ENCODE measurements around the gene SEC16A.

The SEC16A gene

DNA sequence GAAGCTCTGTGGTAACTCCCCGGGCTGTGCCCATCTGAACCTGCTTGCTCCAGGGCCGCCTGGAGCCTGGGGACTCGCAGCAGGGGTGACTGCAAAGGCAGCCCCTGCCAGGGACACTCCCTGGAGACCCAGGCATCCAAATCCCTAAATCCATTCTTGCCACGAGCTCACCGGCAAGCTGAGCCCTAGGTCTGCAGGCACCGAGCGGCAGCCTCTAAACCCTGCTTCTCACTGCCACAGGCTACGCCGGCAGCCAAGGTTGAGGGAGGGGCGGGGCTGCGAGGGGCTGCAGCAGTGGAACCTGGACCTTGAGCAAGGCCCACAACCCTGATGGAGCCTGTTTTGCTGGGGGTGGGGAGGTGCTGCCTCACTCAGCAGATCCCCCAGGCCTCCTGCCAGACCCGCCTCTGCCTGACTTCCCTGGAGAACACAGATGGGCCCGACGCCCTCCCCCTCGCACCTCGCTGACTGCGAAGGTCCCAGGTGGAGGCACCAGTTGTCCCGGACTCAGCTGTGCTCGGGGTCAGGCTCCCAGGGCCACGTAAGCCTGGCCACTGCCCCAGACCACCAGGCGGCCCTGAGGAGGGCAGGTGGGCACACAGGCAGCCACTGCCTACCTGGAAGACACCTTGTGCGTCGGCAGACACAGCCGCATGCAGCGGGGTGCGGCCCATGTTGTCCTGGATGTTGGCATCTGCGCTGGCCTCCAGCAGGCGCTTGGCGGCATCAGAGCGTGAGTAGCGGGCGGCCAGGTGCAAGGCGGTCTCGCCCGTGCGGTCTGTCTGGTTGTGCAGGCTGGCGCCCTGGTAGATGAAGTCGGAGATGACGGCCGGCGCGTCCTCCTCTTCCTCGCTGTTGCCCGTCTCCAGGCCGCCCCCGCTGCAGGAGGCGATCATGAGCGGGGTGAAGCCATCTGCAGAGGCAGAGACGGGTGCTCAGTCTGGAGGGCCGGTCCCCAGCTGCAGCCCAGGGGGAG, 17.4 kb upstream of the SEC16A start:
- no peak for DNase-seq

DNA sequence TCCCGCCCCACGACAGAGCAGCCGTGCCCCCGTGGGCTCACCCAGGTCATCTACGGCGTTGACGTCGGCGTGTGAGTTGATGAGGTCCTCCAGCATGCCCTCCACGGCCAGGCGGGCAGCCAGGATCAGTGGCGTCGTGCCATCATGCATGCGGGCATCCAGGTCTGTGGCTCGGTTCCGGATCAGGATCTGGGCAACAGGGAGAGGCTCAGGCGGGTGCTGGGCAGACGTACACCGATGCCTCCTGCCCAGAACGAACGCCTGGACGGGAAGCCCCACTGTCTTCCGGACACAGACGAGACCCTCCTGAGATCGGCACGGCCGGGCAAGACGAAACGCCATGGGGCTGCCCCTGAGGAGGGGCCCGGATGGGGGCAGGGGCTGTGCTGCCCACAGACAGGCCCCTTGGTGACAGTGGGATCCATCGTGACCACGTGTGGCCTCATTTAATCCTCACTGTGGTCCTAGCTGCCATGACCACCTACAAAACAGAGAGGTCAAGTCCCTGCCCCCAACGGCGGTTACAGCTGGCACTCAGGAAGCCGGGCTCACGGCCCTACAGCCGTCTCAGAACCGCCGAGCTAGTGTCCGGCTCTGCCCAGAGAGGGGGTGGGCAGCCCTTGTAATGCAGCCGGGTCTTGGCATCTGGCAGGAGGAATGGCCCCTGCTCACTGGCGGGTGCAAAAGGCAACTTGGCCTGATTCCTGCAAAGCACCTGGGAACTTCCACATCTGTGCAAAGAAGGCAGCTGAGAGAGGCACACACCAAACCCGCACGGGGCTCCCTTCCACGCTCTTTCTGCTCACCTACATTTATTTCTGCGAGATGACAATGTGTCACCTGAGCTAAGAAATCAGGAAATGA, 16.5 kb upstream of the SEC16A start:
- DNase-seq: no peak

DNA sequence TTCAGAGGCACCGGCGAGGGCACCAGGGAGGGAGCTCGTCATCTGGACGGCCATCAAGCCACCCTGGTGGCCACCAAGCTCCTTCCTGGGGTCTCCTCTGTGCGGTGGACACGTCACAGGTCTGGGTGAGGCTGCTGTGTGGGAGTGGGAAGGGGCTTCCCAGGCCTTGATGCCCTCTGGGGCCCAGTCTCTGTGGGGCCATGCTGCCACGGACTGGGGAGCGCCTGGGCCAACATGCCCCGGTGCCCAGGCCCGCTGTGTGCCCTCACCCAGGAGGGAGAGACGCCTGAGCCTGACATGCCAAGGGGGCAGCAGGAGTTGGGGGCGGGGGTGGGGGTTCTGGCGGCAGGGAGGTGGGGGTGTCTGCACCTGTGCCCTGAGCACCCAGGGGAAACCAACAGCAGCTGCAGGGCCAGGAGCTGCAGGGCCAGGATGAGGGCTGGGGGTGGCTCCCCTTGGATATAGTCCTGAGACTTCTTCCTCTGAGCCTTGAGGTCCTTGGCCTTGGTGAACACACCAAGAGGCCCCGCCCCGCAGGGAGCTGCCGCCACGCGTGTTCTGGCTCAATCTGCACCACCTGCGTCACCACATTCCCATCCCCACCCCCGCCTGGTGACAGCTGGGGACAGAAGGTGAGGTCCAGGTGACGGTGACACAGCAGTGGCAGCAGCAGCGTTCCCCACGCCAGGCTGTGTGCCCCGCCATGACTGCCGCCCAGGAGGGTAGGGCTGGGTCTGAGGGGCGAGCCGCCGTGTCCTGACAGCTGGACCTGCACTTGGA, 15.3 kb upstream of the SEC16A start:
- no peak for DNase-seq

DNA sequence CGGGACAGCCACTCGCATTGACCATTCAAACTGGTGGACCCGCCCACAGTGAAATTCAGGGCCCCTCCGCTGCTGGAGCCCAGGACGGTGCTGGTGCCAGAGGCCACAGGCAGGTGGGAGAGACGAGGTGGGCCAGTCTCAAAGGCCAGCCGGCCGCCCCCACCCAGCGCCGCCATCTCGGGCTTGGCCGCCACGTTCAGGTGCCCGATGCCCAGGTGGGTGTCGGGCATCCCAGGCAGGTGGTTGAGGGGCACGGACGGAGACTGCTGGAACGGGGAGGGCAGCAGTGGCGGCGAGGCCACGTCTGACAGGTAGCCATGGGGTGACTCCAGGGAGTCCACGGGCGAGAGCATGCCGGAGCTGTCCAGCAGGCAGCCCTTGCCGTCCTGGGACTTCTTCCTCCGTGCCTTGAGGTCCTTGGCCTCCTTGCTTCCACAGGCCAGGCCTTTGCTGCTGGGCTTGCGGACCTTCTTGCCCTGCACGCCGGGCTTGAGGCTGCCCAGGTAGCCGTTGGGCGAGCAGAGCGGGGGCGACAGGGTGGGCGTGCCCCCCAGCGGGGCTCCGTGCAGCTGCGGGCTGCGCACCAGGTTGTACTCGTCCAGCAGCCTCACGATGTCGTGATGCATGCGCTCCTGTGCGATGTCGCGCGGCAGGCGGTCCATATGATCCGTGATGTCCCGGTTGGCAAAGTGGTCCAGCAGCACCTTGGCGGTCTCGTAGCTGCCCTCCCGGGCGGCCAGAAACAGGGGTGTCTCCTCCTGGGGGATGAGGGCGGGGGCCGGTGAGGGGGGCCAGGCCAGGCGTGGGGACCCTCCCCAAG, 14.2 kb upstream of the SEC16A start:
- no peak for DNase-seq

DNA sequence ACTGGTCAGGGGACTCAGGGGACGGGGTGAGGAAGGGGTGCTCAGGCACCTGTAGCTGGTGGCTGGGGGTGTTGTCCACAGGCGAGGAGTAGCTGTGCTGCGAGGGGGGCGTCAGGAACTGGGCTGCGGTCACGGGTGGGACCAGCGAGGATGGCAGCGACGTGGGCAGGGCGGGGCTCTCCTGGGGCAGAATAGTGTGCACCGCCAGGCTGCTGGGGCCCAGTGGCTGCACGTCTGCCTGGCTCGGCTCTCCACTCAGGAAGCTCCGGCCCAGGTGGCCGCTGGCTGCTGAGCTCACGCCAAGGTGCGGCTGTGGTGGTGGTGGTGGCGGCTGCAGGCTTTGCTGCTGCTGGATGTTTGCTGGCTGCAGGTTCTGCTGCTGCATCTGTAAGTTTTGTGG, 13.3 kb upstream of the SEC16A start:
- no peak for DNase-seq

DNA sequence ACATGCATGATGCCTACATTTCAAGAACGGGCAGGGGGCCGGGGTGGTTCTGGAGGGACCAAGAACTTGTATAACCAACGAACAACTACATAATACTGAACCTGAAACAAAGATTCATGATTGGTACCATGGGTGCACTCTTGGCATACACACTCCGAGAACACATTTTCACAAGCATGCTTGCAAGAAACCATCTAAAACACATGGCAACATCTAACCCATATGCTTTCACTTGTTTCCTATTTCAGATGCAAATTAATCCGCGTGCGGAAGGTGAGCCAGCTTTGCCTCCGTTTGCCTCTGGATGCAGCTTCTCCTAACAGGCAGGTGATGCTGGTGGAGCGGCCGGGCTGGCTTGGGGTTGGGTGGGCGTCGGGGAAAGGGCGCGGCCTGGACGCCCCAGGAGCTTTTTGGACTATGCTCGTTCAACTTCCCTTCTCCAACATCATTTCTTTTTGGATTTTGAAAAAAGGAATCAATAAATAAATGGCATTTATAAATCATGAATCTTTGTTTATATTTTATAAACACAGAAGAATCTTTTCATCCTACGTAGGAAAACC, 12.5 kb upstream of the SEC16A start:
- DNase-seq: no peak

DNA sequence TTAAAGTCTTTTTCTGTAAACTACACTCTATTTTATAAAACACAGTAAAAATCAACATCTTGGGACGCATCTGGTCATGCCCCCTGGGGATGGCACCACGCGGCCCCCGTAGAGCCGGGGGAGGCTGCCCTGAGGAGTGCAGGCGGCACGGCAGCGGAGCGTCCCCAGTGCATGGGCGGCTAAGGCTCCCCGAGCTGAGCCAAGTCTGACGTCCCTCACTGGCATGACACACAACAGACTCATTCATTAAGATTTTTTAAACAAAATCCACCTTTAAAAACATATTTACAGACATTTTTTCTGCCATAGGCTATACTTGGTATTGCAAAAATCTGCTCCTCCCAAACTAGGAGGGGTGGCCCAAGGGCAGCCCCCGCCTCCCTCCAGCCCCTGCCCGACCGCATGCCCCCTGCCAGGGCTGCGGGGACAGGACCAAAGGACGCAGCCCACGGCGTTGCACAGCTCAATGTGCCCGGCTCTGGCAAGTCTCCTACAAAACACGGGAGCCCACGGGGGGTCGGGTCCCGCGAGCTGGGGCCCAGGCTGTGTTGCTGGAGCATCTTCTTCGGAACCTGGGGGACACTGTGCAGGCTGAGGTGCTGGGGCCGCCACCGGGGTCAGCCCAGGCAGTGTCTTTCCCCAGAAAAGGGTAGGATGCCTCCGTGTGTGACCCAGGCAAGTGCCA, 11.8 kb upstream of the SEC16A start:
- peak in 1 of 2 donors; percentile 55 for DNase-seq

DNA sequence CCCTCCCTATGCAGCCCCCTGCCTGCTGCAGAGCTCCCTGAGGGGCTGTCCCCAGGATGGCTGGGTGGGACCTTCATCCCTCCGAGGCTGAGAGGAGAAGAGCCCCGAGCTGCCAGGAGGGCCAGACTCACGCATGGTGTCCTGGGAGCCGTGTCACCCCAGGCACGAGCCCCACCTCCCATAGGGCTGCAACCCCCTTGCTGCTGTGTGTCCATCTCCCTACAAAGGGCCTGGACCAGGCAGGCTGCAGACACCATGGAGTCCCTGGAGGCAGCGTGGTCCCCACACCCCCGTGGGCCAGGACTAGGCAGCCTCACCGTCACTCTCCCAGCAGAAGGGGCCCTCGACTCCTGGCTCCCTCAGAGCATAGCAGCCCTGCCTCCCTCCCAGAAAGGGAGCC, 11.2 kb upstream of the SEC16A start:
- DNase-seq: no peak

DNA sequence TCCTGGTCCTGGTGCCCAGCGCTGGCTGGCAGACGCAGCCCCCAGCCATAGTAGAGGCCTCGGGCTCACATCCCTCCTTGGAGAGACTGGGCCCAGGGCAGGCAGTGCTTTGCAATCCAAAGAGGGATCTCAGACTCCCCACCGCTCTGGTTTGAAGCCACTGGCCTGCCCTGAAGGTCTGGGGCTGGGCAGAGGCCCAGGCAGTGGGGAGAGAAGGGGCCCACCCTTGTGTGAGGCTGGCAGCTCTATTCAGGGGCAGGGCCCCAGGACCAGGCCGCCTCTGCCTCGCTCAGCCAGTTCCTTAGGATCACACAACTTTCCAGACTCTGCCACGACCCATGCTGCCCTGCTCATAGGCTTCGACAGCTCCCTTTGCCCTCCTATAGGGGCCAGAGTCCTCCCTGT, 10.7 kb upstream of the SEC16A start:
- DNase-seq: no peak

DNA sequence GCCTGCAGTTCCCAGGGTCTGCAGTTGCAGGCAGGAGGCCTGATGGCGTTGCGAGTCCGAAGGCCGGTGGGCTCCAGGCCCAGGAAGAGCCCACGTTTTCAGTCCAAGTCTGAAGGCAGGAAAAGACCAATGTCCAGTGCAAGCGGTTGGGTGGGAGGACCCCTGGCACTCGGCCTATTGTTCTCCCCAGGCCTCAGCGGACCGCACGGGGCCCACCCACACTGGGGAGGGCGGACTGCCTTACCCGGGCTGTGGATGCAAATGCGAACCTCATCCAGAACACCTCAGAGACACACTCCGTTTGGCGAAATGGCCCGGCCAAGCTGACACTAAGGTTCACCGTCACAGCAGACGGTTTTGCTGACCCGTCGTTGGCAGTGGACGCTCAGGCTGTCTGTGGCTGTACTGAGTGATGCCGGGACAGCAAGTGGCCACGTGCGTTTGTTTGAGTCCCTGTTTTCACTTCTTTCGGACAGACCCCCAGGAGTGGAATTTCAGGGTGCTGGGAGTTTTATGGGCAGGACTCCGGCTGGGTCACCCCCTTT, 10.2 kb upstream of the SEC16A start:
- DNase-seq: no peak

DNA sequence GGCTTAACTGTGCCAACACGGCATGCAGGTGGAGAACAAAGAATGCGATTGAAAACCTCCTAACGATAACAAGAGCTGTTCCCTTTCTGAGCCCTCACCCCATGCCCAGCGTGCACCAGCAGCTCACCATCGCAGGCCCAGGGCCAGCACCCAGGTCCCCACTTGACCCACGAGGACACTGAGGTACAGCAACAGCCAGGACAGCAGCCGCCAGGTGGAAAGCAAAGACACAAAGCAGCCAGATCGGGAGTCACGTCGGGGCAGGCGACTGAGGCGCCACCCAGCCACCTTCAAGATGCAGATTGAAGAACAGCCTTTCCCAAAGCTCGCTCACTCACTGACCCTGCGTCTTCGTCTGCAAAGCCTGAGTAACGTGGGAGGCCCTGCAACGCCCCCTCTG, 6.9 kb upstream of the SEC16A start:
- DNase-seq: no peak

DNA sequence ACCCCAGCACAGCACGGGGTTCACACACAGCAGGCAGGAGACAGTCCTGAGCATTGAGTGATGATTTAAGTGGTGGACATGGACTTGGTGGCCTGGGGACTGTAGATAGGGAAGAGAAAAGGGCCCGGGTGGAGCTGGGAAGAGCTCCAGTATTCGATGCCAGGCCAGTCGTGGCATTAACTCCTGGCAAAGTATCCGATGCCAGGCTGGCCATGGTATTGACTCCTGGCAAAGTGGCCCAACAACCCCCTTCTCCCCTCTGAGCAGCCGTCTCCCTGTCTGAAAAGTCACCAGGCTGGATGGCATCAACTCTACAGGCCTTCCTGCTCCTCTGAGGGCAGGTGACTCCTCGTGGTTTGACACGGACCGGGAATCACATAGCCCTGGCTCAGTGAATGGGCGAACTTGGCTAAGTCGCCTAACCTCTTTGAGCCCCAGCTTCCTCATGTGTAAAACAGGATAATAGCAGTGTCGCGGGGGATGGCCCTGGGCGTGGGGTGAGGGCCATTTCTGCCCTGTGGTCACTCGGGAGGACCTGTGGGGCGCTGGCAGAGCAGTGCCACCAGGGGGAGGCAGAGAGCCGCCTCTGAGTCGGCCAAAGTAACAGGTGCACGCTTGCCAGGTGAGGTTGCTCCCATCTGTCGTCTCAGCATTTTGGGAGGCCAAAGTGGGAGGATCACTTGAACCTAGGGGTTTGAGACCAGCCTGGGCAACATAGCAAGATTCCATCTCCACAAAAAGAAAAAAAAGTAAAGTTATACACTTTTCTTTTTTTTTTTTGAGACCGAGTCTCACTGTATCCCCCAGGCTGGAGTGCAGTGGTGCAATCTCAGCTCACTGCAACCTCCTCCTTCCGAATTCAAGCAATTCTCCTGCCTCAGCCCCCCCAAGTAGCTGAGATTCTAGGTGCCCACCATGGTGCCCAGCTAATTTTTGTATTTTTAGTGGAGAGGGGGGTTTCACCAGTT, 5.7 kb upstream of the SEC16A start:
- peak in 1 of 2 donors; percentile 42 for DNase-seq

DNA sequence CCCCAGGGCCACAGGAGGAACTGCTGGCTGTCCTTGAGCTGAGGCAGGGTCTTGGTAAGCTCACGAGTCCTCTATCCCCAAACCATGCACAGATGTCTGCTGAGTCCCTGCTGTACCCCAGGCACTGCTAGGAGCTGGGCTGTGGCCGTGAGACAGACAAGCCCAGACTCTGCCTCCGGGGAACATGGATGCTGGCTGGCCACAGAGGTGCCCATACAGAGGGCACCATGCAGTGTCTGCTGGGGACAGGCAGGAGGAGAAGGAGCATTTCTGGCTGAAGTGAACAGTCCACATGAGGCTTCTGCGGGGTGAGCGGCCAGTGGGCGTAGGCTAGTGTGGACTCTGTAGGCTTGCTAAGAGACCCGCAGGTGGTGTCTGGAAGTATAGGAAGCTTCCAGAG, 4.8 kb upstream of the SEC16A start:
- no peak for DNase-seq

DNA sequence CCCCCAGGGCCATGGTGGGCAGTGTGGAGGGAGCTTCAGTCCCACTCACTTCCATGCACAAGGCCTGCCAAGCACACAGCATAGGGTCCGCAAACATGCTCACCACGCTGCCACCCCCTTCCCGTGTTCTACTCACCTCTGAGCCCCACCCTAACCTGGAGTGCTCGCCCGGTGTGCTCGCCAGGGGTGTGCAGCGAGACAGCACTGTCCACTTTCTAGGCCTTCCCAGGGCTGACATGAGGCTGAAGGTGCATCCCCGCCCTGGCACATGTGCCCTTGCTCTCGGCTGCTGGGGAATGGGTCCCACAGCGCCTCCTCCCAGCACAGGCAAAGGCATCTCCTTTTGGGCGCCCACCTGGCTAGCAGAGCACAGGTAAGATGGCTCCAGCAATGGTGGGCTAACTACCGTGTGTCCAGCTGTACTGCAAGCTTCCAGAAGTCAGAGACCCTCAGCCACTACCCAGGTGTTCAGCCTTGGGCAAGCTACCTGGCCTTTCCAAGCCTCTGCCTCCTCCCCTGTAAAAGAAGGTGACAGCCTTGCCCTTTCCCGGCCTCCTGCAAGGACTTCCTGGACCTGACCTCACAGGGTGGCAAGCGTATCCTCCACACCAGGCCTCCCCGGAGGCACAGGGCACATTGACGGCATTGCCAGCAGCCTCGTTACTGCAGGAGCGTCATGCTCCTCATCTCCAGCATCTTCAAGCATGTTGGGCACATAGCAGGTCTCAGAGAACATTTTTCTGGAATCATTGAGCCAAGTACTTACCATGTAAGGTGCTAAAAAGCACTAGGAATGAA, 4.2 kb upstream of the SEC16A start:
- DNase-seq: no peak

DNA sequence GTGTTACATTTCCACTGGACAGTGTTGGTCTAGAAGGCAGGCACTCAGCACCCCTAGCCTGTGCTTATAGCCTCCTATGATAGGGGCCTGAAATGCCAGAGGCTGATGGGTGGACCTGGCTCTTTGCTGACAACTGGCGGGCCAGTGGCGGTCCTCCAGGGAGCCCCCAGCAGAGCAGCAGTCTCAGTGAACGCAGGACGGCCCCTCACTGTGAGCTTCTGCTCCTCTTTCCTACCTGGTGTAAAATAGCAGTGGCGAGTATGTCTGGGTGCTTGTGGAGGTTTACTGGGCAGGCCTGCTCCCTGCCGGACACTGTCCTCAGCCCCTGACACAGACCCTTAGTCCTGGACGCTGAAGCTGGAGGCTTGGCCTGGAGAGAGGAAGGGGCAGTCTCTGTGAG, 3.3 kb upstream of the SEC16A start:
- DNase-seq: no peak

DNA sequence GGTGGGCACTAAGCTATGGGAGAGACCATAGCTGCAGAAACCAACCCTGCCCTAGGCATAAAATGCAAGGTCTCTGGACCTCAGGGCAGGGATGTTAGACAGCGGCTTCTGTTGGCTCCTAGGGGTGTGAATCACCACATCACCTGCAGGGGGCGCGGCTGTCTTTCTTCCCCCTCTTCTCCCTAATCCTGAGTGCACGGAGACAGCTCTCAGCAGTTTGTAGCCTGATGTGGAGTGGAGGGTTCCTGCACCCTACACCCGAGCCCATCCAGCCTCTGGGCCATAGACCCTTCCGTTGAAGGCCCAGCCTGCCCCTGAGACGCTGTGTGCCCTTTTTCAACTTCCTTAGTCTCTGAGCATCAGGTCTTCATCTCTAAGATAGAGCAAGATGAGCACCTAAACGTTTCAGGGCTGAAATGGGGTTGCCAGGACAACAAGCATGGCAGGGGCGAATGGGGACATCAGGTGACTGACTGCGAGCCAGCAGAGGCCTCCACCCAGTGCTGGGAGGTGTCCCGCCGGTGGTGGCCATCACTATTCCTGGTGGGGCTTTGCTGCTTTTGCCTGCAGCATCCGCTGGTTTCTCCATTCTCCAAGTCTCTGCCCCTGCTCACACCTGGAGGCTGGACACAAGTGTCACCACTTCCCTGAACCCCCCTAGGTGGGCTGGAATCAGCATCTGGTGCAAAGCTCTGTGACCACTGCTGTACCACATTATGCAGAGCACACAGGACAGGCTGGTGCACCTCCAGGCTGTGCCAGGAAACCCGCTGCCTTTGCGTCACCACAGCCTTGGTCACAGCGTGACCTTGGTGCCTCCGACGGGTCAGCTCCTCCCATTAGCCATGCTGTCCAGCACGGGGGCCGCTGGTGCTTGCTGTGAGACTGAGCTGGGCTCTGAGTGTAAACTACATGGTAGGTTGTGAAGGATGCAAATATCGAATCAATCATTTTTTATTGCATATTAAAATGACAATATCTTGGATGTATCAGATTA, 2.5 kb upstream of the SEC16A start:
- DNase-seq: peak; percentile 25 to 72
